ENCODE results near the gene IRF2. TPM values are rescaled to one million over a fixed set of nuclear protein-coding genes. Genes with fewer than 3 reads are reported as not detected.
A peak's percentile ranks its signal among the peaks of the same experiment; 100 is the strongest.

Gene IRF2
- total RNA-seq, 2 donors from 2014 or later = 17.3 to 24.6 TPM

- H3K36me3 ChIP-seq (ENCODE audit: control insufficient read depth, insufficient read depth, low read length) = no peaks in the 10 kb centered on the region
- no peak overlapping the region for H3K4me3 ChIP-seq (ENCODE audit: low read length)
- H3K27ac Mint-ChIP-seq = peak overlapping the region; percentile 10
- 95 to 100% methylated on average over 1 of the region's 3 CpGs for WGBS, 2 experiments (ENCODE audit: insufficient coverage in 1 of 2, insufficient read length in 1 of 2)
- H3K4me1 ChIP-seq (ENCODE audit: control insufficient read depth, insufficient read depth, low read length) = peaks cover 2% of the 10 kb centered on the region
- no peak overlapping the region for H3K4me3 Mint-ChIP-seq
- no peaks in the 10 kb centered on the region for H3K9me3 ChIP-seq (ENCODE audit: control insufficient read depth, low read length)
- DNase-seq = no peak
- no peaks in the 10 kb centered on the region for H3K9me3 Mint-ChIP-seq
- no peaks in the 10 kb centered on the region for H3K27me3 ChIP-seq (ENCODE audit: control insufficient read depth, insufficient read depth, low read length, poor library complexity, severe bottlenecking)
- TF ChIP-seq CTCF (conservative IDR thresholded peaks at IDR 0.05) = no peak
- H3K36me3 Mint-ChIP-seq (ENCODE audit: low read depth) = no peaks in the 10 kb centered on the region
- no peak overlapping the region for H3K9ac ChIP-seq (ENCODE audit: extremely low read depth, low read length, poor library complexity, severe bottlenecking)
- H3K27ac ChIP-seq (ENCODE audit: low read depth, low read length) = no peak overlapping the region
- peaks cover 64% of the 10 kb centered on the region for H3K4me1 Mint-ChIP-seq
- no peaks in the 10 kb centered on the region for H3K27me3 Mint-ChIP-seq (ENCODE audit: insufficient read depth)
These were observed 28.2 kb downstream of the IRF2 start for GRCh38 chr4:184446132-184446658.

GRCh38 chr4:184444953-184445309, 29.4 kb downstream of the IRF2 start:
- Mint-ChIP-seq H3K36me3 (ENCODE audit: low read depth) (no peaks in the 10 kb centered on the region), H3K27me3 (ENCODE audit: insufficient read depth) (no peaks in the 10 kb centered on the region), H3K4me1 (peaks cover 70% of the 10 kb centered on the region), H3K9me3 (no peaks in the 10 kb centered on the region), H3K27ac (no peak overlapping the region), H3K4me3 (no peak overlapping the region)
- no peak overlapping the region for H3K27ac ChIP-seq (ENCODE audit: low read depth, low read length)
- no peaks in the 10 kb centered on the region for H3K9me3 ChIP-seq (ENCODE audit: control insufficient read depth, low read length)
- H3K36me3 ChIP-seq (ENCODE audit: control insufficient read depth, insufficient read depth, low read length) = no peaks in the 10 kb centered on the region
- no peak overlapping the region for H3K4me3 ChIP-seq (ENCODE audit: low read length)
- H3K27me3 ChIP-seq (ENCODE audit: control insufficient read depth, insufficient read depth, low read length, poor library complexity, severe bottlenecking) = no peaks in the 10 kb centered on the region
- no peak for DNase-seq
- peaks cover 2% of the 10 kb centered on the region for H3K4me1 ChIP-seq (ENCODE audit: control insufficient read depth, insufficient read depth, low read length)
- no peak overlapping the region for H3K9ac ChIP-seq (ENCODE audit: extremely low read depth, low read length, poor library complexity, severe bottlenecking)
- TF ChIP-seq CTCF (conservative IDR thresholded peaks at IDR 0.05) = no peak
- WGBS, 2 experiments (ENCODE audit: insufficient coverage in 1 of 2, insufficient read length in 1 of 2) = 90 to 97% methylated on average over 6 to 11 of the region's 11 CpGs

- peaks cover 68% of the 10 kb centered on the region for H3K4me1 Mint-ChIP-seq
- TF ChIP-seq CTCF (conservative IDR thresholded peaks at IDR 0.05) = no peak
These were observed 30.0 kb downstream of the IRF2 start for GRCh38 chr4:184444215-184444952.

More at GRCh38 chr4:184444215-184444952, 30.0 kb downstream of the IRF2 start:
- Histone ChIP-seq H3K9ac (ENCODE audit: extremely low read depth, low read length, poor library complexity, severe bottlenecking) (no peak overlapping the region), H3K27ac (ENCODE audit: low read depth, low read length) (no peak overlapping the region), H3K4me3 (ENCODE audit: low read length) (no peak overlapping the region), H3K27me3 (ENCODE audit: control insufficient read depth, insufficient read depth, low read length, poor library complexity, severe bottlenecking) (no peaks in the 10 kb centered on the region), H3K4me1 (ENCODE audit: control insufficient read depth, insufficient read depth, low read length) (peaks cover 2% of the 10 kb centered on the region), H3K9me3 (ENCODE audit: control insufficient read depth, low read length) (no peaks in the 10 kb centered on the region), H3K36me3 (ENCODE audit: control insufficient read depth, insufficient read depth, low read length) (no peaks in the 10 kb centered on the region)
- no peak for DNase-seq
- Mint-ChIP-seq H3K9me3 (no peaks in the 10 kb centered on the region), H3K27ac (no peak overlapping the region), H3K36me3 (ENCODE audit: low read depth) (no peaks in the 10 kb centered on the region), H3K4me3 (no peak overlapping the region), H3K27me3 (ENCODE audit: insufficient read depth) (no peaks in the 10 kb centered on the region)
- 89 to 97% methylated on average over 3 to 5 of the region's 5 CpGs for WGBS, 2 experiments (ENCODE audit: insufficient coverage in 1 of 2, insufficient read length in 1 of 2)

Measured in endodermal cell (in vitro differentiated cells).